GM18951 (cell line): ENCODE data around the gene PPIB.

Source experiments
- POLR2A ChIP-seq: IDR thresholded peaks from 4 replicates; pipeline ENCODE4 v1.6.1; 2011; ENCODE audit warnings: mild to moderate bottlenecking; ENCODE audit not compliant: insufficient read length, insufficient read depth; ENCODE audit errors: extremely low read depth
- in situ Hi-C: fragments of 300-500 bp; cut with MboI; formaldehyde crosslinking; loops from one replicate; pipeline ENCODE4 v1.12.0; 2022; ENCODE audit warnings: low sequenced_read_pairs, mixed read lengths, inconsistent platforms; ENCODE audit not compliant: unreplicated experiment

PPIB gene

GRCh38 chr15:64153480-64154367 is 9.1 kb downstream of the PPIB start:
- in situ Hi-C loops, result no loop called here
- TF ChIP-seq POLR2A, result peak; percentile 52

- TF ChIP-seq POLR2A, result peak; percentile 47
- in situ Hi-C loops, result no loop called here
These were observed 10.1 kb downstream of the PPIB start for GRCh38 chr15:64152507-64153387.

- peak; percentile 86 for TF ChIP-seq POLR2A
- in situ Hi-C loops, result no loop called here
These were observed 10.9 kb downstream of the PPIB start, which contains the start of gene SNX22 for GRCh38 chr15:64151727-64152506. SNX22 (plus strand) TSS chr15:64151731; CDS start chr15:64151776, 45 bp downstream.

- in situ Hi-C loops, result no loop called here
- TF ChIP-seq POLR2A, result no peak
These were observed 12.8 kb downstream of the PPIB start for GRCh38 chr15:64149893-64150578.

GRCh38 chr15:64149424-64149823 is 13.4 kb downstream of the PPIB start:
- in situ Hi-C loops, result no loop called here
- TF ChIP-seq POLR2A, result no peak

- in situ Hi-C loops, result no loop called here
- TF ChIP-seq POLR2A, result no peak
These were observed 14.2 kb downstream of the PPIB start for GRCh38 chr15:64148581-64148980.

GRCh38 chr15:64148168-64148567 is 14.7 kb downstream of the PPIB start:
- TF ChIP-seq POLR2A, result no peak
- in situ Hi-C loops, result no loop called here

GRCh38 chr15:64146885-64147681 is 15.7 kb downstream of the PPIB start:
- TF ChIP-seq POLR2A, result no peak
- in situ Hi-C loops, result no loop called here

- in situ Hi-C loops, result no loop called here
- no peak for TF ChIP-seq POLR2A
These were observed 16.3 kb downstream of the PPIB start for GRCh38 chr15:64146520-64146884.

- no peak for TF ChIP-seq POLR2A
- in situ Hi-C loops, result no loop called here
These were observed 16.8 kb downstream of the PPIB start for GRCh38 chr15:64146041-64146440.

GRCh38 chr15:64144565-64145281 is 18.1 kb downstream of the PPIB start:
- TF ChIP-seq POLR2A, result peak; percentile 27
- in situ Hi-C loops, result no loop called here
